ENCODE data around the gene SSC4D. TPM values are rescaled to one million over a fixed set of nuclear protein-coding genes. Genes with fewer than 3 reads are reported as not detected.

Gene SSC4D
- total and polyA plus RNA-seq, 2 of the 8 experiments (the other 6 are each of a cell fraction or from before 2014, with no cell fraction given) = 11.8 to 27.5 TPM

DNA sequence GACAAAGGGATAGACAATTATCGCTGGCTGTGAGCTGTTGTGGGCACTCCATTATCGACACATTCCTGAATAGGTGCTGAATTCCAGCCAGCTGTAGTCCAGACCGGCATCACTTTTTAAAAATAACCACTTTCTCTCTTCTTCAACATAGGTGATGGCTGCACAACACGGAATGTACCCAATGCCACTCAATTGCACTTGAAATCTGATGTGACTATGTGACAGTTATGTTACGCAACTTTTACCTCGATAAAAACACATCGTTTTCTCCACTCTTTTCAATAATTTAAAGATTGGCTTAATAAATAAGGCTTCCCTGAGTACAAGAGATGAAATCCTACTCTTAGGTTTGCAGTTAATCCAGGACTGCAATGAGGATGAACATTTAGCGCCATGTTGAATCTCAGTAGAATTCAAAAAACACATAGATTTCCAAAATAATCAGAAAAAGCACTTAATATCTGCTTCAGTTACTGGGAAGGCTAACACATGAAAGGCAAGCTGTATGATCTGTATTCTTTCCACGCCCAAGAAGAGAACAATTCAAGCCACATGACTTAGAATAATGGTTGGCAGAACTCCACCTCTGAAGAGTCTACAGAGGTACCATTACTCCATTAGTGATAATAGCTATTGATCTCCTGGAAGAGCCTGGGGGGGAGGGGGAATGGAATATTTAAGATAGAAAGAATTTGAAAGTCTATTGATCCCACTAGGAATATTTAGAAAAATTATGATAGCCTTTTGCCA is 54.3 kb downstream of the SSC4D start:
- H3K9ac ChIP-seq (replicated peaks in 1 of 4; ENCODE audit: extremely low read depth in 1 of 4, low read depth in 3 of 4, low read length in 3 of 4) = no peak overlapping the region
- no peak overlapping the region; a peak in 3 of 4 replicates for H3K4me2 ChIP-seq (ENCODE audit: insufficient read depth in 1 of 2, low read depth in 2 of 2, low read length in 2 of 2)
- no peak for FAIRE-seq

More for the DNA sequence above, 54.3 kb downstream of the SSC4D start:
- Histone ChIP-seq H4K91ac (replicated peaks; ENCODE audit: insufficient read length, low read length) (no peak overlapping the region), H4K8ac (ENCODE audit: extremely low read depth, insufficient read depth, low read length) (no peak overlapping the region), H3K23ac (ENCODE audit: insufficient read length) (no peak overlapping the region), H2BK15ac (ENCODE audit: low read length) (no peak overlapping the region), H2BK20ac (ENCODE audit: low read length) (no peak overlapping the region), H3K4me1 (replicated peaks in 1 of 4; ENCODE audit: control insufficient read depth in 3 of 4, insufficient read depth in 4 of 4, low read length in 3 of 4) (peaks cover 2 to 7% (median 4%) of the 10 kb centered on the region in 4 experiments), H3K56ac (replicated peaks; ENCODE audit: insufficient read length, low read depth, low read length) (no peak overlapping the region), H2BK5ac (ENCODE audit: low read depth, low read length) (no peak overlapping the region), H2BK120ac (replicated peaks; ENCODE audit: low read depth, low read length) (no peak overlapping the region), H2BK12ac (ENCODE audit: low read depth, low read length) (no peak overlapping the region), H3K36me3 (ENCODE audit: control insufficient read depth in 2 of 4, insufficient read depth in 4 of 4, low read length in 3 of 4) (peaks cover 2 to 40% (median 13%) of the 10 kb centered on the region in 4 experiments; a peak in 7 of 8 replicates), H3K23me2 (ENCODE audit: low read depth, low read length) (no peaks in the 10 kb centered on the region; the same call in 1 of the 2 replicates), H3K14ac (ENCODE audit: insufficient read length) (no peak overlapping the region), H3K18ac (ENCODE audit: extremely low read depth, low read length) (no peak overlapping the region), H3K27ac (ENCODE audit: low read depth, low read length) (no peak overlapping the region), H3K27me3 (replicated peaks in 1 of 4; ENCODE audit: control insufficient read depth in 3 of 4, extremely low read depth in 1 of 4, insufficient read depth in 3 of 4, low read length in 3 of 4) (no peaks in the 10 kb centered on the region), H3K4ac (replicated peaks; ENCODE audit: insufficient read length, low read depth, low read length) (no peak overlapping the region), H3K9me3 (ENCODE audit: insufficient read depth in 2 of 2, low read depth in 1 of 2, low read length in 1 of 2) (no peaks in the 10 kb centered on the region), H4K20me1 (replicated peaks in 1 of 2; ENCODE audit: control insufficient read depth in 1 of 2, insufficient read depth in 2 of 2, low read length in 2 of 2) (peaks cover 41 to 47% of the 10 kb centered on the region in 2 experiments), H2AFZ (ENCODE audit: low read length) (no peak overlapping the region), H2AK5ac (ENCODE audit: low read depth, low read length) (no peak overlapping the region), H3K79me2 (ENCODE audit: control insufficient read depth in 1 of 2, insufficient read depth in 2 of 2, low read length in 2 of 2) (peaks cover 70 to 86% of the 10 kb centered on the region in 2 experiments), H4K5ac (ENCODE audit: insufficient read length, low read depth, low read length) (no peak overlapping the region), H3K4me3 (ENCODE audit: extremely low read depth in 1 of 4, insufficient read depth in 2 of 4, low read depth in 3 of 4, low read length in 4 of 4) (peak overlapping the region in 1 of 4 experiments; percentile 99; a peak in 2 of 8 replicates), H3K79me1 (ENCODE audit: low read depth, low read length) (no peaks in the 10 kb centered on the region)
- POLR2A ChIA-PET (ENCODE audit: partially characterized antibody) = interaction anchor here (0.7 to 14.3 kb wide), 11 partner anchors 8 to 69 kb away, joined by 3 to 249 read pairs (median 5); no protein-coding TSS in a partner anchor
- CTCF ChIA-PET (ENCODE audit: partially characterized antibody) = interaction anchor here (0.5 kb wide), 1 partner anchor 1615 kb away, joined by 3 read pairs; no protein-coding TSS in a partner anchor
- DNase-seq (ENCODE audit: low read depth in 1 of 2, low spot score in 2 of 2) = no peak
- whole genome bisulfite sequencing, 2 experiments (ENCODE audit: extremely low coverage in 1 of 2, insufficient coverage in 1 of 2, insufficient read length in 1 of 2, insufficient replicate concordance in 2 of 2, low coverage in 1 of 2, low lambda C conversion rate in 2 of 2, missing lambda C conversion rate in 1 of 2) = 88% methylated on average over 9 of the region's 9 CpGs; no CpG with 5 or more reads in 1 of the 2 experiments
- TF ChIP-seq TEAD4 (IDR thresholded peaks at IDR 0.05; ENCODE audit: low read depth, low read length) (peak; percentile 40; the same call in 1 of the 2 replicates), SAP30 (IDR thresholded peaks at IDR 0.05; ENCODE audit: insufficient read depth, insufficient replicate concordance, low read length) (no peak), POLR2AphosphoS5 (IDR thresholded peaks at IDR 0.05; ENCODE audit: low read depth, low read length) (peak; percentile 44), CEBPB (IDR thresholded peaks at IDR 0.05; ENCODE audit: low read depth, low read length) (peak; percentile 89)
